ENCODE results near the gene TRPM2. TPM values are rescaled to one million over a fixed set of nuclear protein-coding genes. Genes with fewer than 3 reads are reported as not detected.

The TRPM2 gene
- total RNA-seq, 2 donors from 2014 or later = 2.7 to 26.1 TPM

DNA sequence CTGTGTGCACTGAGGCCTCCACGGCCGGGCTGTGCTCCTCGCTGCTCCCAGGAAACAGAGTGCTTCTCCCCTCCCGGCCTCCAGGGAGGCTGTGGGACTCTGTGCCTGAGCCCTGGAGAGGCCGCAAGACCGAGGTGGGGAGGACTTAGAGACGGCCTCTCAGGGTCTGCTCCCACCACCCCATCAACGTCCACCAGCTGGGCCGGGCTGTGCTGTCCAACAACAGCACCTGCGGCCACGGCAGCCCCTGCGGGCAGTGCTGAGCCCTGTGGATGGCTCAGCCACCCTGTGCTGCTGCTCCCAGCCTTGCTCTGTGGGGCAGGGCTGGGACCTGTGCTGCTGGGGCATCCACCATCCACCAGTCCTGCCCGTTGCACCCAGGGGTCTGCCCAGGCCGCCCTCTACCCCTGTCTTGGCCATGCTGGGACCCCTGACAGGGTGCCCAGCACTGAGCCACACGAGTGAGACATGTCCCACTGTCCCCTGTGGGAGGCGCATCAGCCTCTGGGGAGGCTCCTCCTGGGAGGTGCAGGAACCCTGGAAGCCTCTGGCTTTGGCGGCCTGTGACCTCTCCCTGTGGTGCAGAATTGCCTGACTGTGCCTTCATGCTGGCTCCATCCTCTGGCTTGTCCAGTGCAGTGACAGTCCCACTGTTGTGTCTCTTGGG, 70.7 kb downstream of the TRPM2 start:
- DNase-seq = peak in 2 of 3 donors; percentile 1 to 3
- no peaks in the 10 kb centered on the region for H3K4me1 Mint-ChIP-seq
- no peaks in the 10 kb centered on the region for H3K9me3 ChIP-seq (ENCODE audit: control insufficient read depth, low read length, poor library complexity, severe bottlenecking)
- no peak overlapping the region for H3K4me3 Mint-ChIP-seq
- H3K27ac Mint-ChIP-seq = no peak overlapping the region
- no peaks in the 10 kb centered on the region for H3K27me3 Mint-ChIP-seq
- H3K36me3 Mint-ChIP-seq (ENCODE audit: low read depth) = no peaks in the 10 kb centered on the region
- no peak for ATAC-seq

DNA sequence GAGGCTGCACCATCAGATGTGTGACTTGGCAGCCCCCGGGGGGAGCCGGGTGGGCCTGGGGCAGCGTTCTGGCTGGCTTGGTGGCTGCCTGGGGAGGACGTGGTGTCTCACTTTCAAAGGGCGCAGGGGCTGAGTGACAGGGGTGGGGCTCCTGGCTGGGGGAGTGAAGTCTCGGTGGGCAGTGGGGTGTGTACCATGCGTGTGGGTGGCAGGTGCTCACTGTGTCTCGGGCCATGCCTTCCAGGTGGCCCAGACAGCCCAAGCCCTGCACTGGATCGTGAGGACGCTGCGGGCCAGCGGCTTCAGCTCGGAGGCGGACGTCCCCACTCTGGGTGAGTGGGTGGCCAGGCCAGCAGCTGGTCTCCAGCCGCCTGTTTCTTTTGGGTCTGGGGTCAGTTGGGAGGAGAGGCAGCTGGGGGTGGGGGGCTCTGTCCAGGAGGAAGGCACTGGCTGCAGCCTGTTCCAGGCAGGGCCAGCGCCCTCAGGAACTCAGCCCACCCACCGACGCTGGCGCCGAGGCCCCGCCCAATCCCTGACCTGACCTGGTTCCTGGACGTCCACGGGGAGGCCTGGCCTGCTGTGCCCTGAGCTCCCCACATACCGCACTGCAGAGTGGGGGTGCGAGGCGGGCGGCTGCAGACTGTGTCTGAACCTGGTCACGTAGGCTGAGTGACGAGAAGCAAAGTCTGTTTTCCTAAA, 71.3 kb downstream of the TRPM2 start:
- ATAC-seq = no peak
- Mint-ChIP-seq H3K4me3 (no peak overlapping the region), H3K27ac (no peak overlapping the region), H3K4me1 (no peaks in the 10 kb centered on the region), H3K36me3 (ENCODE audit: low read depth) (no peaks in the 10 kb centered on the region), H3K27me3 (no peaks in the 10 kb centered on the region)
- peak in 2 of 3 donors; percentile 1 to 3 for DNase-seq
- H3K9me3 ChIP-seq (ENCODE audit: control insufficient read depth, low read length, poor library complexity, severe bottlenecking) = no peaks in the 10 kb centered on the region

DNA sequence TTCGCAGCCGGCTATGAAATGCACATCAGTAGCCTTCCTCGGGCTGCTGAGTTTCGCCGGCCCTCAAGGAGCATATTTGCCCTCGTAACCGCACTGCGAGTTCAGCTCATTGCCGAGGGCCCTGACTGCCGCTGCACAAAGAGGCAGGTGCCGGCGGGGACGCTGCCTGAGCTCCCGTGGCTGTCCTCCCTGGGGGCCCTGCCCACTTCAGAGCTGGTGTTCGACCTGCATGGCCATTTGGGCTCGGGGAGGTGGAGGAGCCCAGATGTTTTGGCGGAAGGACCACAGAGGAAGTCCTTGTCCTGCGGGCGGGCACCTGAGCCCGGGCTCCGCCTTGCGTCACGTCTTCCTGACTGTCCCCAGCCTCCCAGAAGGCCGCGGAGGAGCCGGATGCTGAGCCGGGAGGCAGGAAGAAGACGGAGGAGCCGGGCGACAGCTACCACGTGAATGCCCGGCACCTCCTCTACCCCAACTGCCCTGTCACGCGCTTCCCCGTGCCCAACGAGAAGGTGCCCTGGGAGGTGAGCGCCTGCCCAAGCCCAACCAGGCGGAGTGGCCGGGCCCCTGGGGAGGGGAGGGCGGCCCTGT, 72.0 kb downstream of the TRPM2 start:
- H3K36me3 Mint-ChIP-seq (ENCODE audit: low read depth) = no peaks in the 10 kb centered on the region
- no peak overlapping the region for H3K27ac Mint-ChIP-seq
- DNase-seq (peak in 1 of 3 donors; percentile 3), ATAC-seq (no peak)
- H3K27me3 Mint-ChIP-seq = no peaks in the 10 kb centered on the region
- no peak overlapping the region for H3K4me3 Mint-ChIP-seq
- H3K4me1 Mint-ChIP-seq = no peaks in the 10 kb centered on the region
- H3K9me3 ChIP-seq (ENCODE audit: control insufficient read depth, low read length, poor library complexity, severe bottlenecking) = no peaks in the 10 kb centered on the region

DNA sequence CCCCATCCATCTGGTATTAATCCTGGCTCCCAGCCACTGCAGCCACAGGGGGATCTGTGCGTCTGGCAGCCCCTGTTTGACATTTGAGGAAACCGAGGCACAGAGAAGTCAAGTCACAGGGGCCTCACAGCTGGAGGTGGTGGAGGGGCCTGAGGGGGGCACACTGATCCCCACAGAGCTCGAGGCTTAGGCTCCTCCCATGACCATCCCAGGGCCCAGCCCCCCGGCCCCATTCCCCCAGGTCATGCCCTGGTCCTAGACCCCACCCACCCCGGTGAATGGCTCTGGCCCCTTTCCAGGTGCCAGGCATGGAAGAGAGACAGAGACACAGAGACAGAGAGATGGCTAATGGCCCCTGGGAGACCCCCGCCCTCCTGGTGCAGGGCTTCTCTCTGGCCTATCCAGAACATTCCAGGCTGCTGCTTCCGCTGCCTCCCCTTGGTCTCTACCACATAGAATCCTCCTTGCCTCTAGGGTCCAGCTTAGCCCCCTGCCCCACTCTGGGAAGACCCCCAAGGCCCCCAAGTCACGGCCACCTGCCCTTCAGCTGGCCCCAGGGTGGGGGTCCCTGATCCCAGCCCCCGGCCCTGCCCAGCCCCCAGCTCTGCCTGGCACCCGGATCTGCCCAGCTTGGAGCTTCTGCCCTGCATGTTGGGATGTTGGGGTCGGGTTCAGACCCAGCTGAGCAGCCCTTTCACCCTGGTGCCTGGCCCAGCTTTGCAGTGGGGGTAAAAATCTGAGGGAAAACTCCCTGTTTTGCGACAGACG, 72.7 kb downstream of the TRPM2 start:
- H3K4me1 Mint-ChIP-seq = no peaks in the 10 kb centered on the region
- H3K9me3 ChIP-seq (ENCODE audit: control insufficient read depth, low read length, poor library complexity, severe bottlenecking) = no peaks in the 10 kb centered on the region
- no peak overlapping the region for H3K27ac Mint-ChIP-seq
- ATAC-seq = no peak
- no peaks in the 10 kb centered on the region for H3K27me3 Mint-ChIP-seq
- no peak overlapping the region for H3K4me3 Mint-ChIP-seq
- peak in 1 of 3 donors; percentile 3 for DNase-seq
- no peaks in the 10 kb centered on the region for H3K36me3 Mint-ChIP-seq (ENCODE audit: low read depth)

DNA sequence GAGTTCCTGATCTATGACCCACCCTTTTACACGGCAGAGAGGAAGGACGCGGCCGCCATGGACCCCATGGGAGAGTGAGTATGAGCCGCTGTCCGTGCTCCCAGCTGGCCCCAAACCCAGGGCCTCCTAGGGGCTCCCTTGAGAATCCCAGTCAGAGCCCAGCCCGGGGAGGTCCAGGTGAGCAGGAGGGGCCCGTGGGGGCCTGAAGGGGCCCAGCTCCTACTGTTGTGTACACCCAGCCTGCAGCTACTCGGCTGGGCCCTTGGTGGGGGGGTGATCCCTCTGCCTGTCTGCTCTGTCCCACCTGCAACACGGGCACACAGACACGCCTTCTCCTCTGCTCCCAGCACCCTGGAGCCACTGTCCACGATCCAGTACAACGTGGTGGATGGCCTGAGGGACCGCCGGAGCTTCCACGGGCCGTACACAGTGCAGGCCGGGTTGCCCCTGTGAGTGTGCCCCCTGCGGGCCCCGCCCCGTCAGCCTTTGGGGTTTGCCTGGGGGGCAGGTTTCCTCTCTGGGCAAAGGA, 73.3 kb downstream of the TRPM2 start:
- ATAC-seq (no peak), DNase-seq (peak in 1 of 3 donors; percentile 2)
- Mint-ChIP-seq H3K36me3 (ENCODE audit: low read depth) (no peaks in the 10 kb centered on the region), H3K4me3 (no peak overlapping the region), H3K4me1 (no peaks in the 10 kb centered on the region), H3K27ac (no peak overlapping the region), H3K27me3 (no peaks in the 10 kb centered on the region)
- no peaks in the 10 kb centered on the region for H3K9me3 ChIP-seq (ENCODE audit: control insufficient read depth, low read length, poor library complexity, severe bottlenecking)

DNA sequence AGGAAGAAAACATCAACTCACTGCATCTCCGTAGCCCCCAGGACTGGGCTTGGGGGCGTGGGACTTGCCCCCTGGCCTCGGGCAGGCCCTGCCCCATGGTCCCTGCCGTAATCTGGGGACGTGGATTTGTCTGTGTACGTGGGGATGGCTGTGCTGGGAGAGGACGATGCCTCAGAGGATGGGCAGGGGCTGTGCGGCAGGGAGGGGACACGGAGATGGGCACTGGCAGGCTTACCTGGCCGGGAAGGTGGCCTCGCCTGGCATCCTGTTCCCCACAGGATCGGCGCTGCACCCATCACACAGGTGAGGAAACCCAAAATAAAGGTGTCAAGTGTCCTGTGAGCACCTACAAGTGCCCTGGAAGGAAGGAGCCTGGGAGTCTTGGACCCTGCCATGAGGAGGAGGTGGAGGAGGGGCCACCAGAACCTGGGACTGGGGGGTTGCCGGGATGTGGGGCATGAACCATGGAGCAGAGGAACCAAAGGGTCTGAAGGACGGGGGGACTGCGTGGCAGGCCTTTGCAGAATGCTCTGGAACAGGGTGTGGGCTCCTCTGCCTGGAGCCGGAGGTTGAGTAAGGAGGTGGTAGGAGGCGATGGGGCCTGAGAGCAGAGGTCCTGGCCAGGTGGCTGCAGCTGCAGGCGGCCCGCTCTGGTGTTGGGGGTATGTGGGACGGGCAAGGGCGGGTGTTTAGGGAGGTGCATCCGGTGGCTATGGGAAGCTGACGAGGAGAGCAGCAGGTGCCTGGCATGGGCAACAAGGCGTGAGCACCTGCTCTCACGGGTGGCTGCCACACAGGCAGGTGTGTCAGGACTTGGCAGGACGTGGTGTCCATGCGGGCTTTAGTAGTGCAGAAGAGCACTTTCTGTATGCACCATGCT, 74.1 kb downstream of the TRPM2 start:
- ATAC-seq = no peak

DNA sequence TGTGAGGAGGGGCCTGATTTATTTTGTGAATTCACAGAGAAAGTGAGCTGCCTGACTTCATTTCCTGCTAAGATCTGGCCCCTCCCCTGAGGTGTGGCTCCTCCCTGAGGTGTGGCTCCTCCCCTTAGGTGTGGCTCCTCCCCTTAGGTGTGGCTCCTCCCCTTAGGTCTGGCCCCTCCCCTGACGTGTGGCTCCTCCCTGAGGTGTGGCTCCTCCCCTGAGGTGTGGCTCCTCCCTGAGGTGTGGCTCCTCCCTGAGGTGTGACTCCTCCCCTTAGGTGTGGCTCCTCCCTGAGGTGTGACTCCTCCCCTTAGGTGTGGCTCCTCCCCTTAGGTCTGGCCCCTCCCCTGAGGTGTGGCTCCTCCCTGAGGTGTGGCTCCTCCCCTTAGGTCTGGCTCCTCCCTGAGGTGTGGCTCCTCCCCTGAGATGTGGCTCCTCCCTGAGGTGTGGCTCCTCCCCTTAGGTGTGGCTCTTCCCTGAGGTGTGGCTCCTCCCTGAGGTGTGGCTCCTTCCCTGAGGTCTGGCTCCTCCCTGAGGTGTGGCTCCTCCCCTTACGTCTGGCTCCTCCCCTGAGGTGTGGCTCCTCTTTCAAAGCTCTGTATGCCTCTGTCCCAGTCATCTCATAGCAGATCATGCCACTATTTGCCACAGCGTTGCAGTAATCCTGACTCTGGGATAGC, 75.0 kb downstream of the TRPM2 start:
- DNase-seq (peak in 2 of 3 donors; percentile 49 to 55), ATAC-seq (peak; percentile 77)
- H3K4me3 Mint-ChIP-seq = no peak overlapping the region
- no peaks in the 10 kb centered on the region for H3K27me3 Mint-ChIP-seq
- no peak overlapping the region for H3K27ac Mint-ChIP-seq
- no peaks in the 10 kb centered on the region for H3K9me3 ChIP-seq (ENCODE audit: control insufficient read depth, low read length, poor library complexity, severe bottlenecking)
- no peaks in the 10 kb centered on the region for H3K36me3 Mint-ChIP-seq (ENCODE audit: low read depth)
- H3K4me1 Mint-ChIP-seq = no peaks in the 10 kb centered on the region

More for the DNA sequence above, 74.1 kb downstream of the TRPM2 start:
- no peaks in the 10 kb centered on the region for H3K9me3 ChIP-seq (ENCODE audit: control insufficient read depth, low read length, poor library complexity, severe bottlenecking)
- Mint-ChIP-seq H3K4me3 (no peak overlapping the region), H3K27ac (no peak overlapping the region), H3K27me3 (no peaks in the 10 kb centered on the region), H3K4me1 (no peaks in the 10 kb centered on the region), H3K36me3 (ENCODE audit: low read depth) (no peaks in the 10 kb centered on the region)
- no peak for DNase-seq

DNA sequence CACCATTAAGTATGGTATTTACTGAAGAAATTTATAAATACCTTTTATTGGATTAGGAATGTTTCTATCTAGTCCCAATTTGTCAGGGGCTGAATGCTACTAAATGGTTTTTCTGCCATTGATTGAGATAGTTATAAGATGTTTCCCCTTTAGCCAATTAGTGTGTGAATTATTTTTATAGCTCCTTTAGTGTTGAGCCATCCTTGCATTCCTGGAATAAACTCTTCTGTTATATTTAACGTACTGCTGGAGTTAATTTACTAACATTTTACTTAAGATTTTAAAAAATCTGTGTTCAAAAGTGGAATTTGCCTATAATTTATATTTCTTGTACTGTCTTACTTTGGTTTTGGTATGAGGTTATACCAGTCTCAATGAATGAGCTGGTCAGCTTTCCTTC, 76.5 kb downstream of the TRPM2 start:
- Mint-ChIP-seq H3K36me3 (ENCODE audit: low read depth) (no peaks in the 10 kb centered on the region), H3K27ac (no peak overlapping the region), H3K4me3 (no peak overlapping the region), H3K27me3 (no peaks in the 10 kb centered on the region), H3K4me1 (no peaks in the 10 kb centered on the region)
- DNase-seq (no peak), ATAC-seq (no peak)
- no peaks in the 10 kb centered on the region for H3K9me3 ChIP-seq (ENCODE audit: control insufficient read depth, low read length, poor library complexity, severe bottlenecking)

DNA sequence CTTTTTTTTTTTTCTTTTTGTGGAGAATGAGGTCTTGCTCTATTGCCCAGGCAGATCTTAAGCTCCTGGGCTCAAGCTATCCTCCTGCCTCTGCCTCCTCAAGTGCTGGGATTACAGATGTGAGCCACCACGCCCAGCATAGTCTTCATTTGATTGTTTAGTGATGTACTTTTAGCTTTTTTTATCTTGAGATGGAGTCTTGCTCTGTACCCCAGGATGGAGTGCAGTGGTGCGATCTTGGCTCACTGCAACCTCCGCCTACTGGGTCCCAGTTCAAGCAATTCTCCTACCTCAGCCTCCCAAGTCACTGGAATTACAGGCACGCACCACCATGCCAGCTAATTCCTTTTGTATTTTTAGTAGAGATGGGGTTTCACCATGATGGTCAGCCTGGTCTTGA, 77.9 kb downstream of the TRPM2 start:
- no peaks in the 10 kb centered on the region for H3K9me3 ChIP-seq (ENCODE audit: control insufficient read depth, low read length, poor library complexity, severe bottlenecking)
- Mint-ChIP-seq H3K27me3 (no peaks in the 10 kb centered on the region), H3K4me3 (no peak overlapping the region), H3K36me3 (ENCODE audit: low read depth) (peaks cover 4% of the 10 kb centered on the region), H3K27ac (no peak overlapping the region), H3K4me1 (no peaks in the 10 kb centered on the region)
- DNase-seq (no peak), ATAC-seq (no peak)

DNA sequence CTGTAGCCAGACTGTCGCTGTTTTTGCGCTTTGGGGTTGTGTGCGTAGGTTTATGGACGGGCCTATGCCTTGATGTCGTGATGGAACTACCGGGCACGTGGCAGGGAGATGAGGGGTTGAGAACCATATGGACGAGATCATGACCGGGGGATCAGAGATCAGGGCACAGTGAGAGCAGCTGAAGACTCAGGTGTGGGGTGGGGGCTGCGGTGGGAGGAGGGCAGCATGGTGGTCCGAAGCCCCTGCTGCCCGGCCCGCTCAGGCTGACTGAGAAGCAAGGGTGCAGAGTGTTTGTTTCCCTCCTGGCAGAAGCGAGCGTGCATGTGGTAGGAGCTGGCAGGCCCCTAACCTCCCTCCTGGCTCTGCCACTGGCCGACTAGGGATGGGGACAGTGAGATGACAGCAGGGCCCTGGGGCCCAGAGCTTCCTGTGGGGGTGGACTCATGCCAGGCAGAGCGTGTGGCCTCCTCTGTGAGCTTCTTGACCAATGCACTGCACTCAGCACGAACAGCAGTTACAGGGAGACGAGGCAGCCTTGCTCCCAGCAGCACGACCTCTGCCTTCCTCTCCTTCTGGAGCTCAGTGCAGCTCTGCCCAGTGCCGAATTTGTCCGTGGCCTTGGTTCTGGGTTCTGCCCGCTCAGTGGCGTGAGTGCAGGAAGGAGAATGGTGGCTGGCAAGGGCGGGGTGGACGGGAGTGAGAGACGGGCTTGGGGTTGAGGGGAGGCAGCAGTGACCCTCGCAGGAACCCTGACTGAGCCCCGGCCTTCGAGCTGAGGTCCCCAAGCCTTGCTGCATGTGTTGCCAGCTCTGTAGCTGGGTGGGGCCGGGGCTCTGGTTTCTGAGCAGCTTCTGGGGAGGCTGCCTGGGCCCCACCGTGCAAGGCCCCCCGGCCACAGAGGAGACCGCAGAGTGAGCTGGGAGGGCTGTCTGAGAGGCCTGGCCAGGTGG, 79.7 kb downstream of the TRPM2 start:
- DNase-seq (no peak), ATAC-seq (no peak)
- H3K9me3 ChIP-seq (ENCODE audit: control insufficient read depth, low read length, poor library complexity, severe bottlenecking) = no peaks in the 10 kb centered on the region
- Mint-ChIP-seq H3K4me3 (no peak overlapping the region), H3K36me3 (ENCODE audit: low read depth) (peaks cover 4% of the 10 kb centered on the region), H3K27me3 (no peaks in the 10 kb centered on the region), H3K4me1 (no peaks in the 10 kb centered on the region), H3K27ac (no peak overlapping the region)

DNA sequence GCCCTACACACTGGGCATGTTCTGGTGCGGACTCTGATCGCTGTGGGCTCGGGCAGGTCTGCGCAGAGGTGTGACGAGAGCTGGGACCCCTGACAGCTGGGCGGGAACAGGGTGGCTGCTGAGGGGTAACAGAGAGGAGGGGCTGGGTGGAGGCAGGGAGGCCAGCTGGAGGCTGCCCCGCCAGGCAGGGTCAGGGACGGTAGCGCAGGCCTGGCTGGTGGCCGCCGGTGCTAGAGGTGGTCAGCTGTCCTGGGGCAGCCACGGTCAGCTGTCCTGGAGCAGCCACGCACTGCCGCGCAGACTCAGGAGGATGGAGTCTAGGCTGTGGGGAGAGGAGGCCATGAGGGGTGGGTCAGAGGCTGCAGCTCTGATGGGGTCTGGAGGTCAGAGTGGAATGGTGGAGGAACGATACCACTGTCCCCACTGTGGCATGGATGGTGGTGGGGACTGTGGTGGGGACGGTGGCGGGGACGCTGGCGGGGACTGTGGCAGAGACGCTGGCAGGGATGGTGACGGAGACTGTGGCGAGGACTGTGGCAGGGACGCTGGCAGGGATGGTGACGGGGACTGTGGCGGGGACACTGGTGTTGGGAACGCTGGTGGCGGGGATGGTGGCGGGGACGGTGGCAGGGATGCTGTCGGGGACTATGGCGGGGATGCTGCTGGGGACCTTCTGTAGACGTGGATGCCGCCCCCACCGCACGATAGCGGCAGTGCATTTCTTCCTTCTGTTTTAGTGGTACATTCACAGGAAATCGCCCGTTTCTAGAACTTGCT, 80.6 kb downstream of the TRPM2 start:
- Mint-ChIP-seq H3K27me3 (no peaks in the 10 kb centered on the region), H3K4me3 (no peak overlapping the region), H3K27ac (no peak overlapping the region), H3K36me3 (ENCODE audit: low read depth) (peaks cover 4% of the 10 kb centered on the region), H3K4me1 (no peaks in the 10 kb centered on the region)
- ATAC-seq (no peak), DNase-seq (peak in 1 of 3 donors; percentile 3)
- H3K9me3 ChIP-seq (ENCODE audit: control insufficient read depth, low read length, poor library complexity, severe bottlenecking) = no peaks in the 10 kb centered on the region
